NCI-H128 (cell line): ENCODE results near the gene DLGAP4.

Source experiments
- DNase-seq: peaks from one replicate; lab custom pipeline; 2025; ENCODE audit not compliant: unreplicated experiment; lab: John Stamatoyannopoulos, UW

Gene DLGAP4

DNA sequence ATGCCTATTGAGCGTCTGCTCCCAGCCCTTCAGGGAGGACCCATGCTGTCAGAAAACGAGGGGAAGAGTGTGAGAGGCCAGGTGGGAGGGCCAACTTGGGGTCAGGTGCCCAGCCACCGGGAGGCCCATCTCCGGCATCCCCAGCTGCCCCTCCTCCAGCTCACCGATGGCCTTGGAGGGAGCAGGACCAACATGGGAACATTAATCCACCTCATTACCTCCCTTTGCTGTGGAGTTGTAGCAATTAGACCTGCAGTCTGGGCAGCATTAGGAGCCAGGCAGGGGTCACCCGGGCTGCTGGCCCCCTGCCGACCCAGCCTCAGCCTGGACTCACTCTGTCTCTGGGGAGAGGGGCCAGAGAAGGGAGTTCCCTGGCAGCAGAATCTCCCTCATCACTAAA lies 25.1 kb downstream of the DLGAP4 start:
- no peak for DNase-seq

DNA sequence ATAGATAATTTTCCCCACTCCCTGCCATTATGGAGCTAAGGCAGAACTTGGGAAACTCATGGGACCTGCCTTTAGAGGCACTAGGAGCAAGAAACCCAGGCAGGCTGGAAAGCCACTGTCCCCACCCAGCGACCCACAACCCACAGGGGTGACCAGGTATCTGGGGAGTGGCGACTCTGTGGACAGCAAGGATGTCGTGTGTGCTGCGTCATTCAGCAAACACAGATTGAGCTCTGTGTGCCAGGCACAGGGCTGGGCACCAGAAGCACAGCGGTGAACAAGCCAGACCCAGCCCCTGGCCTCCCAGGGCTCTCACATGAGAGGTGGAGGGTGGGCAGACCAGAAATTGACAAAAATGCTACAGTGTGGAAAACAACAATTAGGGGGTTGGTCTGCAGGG lies 27.7 kb downstream of the DLGAP4 start:
- no peak for DNase-seq

DNA sequence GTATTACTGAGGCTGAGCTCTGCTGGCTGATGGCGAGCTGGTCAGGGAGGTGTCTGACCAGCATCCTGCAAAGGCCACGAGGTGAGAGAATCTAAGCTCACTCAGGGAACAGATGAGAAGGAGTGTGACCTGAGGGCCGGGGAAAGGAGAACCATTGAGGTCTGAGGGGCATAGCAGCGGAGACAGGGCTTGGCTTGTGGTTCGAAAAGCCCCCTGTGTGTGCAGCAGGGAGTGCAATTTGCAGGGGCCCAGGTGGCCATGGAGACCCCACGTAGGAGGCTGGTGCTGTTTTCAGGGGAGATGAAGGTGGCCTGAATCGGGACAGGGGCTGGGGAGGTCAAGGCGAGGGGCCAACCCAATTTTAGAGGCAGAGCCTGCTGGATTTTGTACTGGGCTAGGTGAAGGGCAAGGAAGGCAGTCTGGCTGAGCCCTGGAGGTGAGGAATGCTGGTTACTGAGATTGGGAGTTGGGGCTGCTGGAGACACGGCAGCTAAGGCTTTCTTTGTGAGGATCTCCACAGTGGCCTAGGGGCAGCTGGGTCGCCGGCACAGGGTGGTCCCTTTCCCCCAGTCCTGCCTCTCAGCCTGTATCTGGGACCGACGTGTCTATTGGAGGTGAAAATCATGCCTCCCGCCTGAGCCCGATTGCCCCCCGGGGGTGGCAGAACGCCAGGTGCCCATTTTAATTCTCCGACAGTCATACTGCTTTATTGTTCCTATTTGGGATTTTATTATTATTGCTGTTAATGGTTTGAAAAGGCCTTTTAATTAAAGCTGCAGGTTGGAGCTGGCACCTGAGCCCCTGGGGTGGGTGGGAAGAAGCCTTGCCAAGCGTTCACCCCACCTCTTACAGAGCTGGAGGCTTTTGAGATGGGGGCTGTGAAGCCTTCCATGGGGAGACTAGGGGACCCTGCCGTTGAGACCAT lies 28.4 kb downstream of the DLGAP4 start:
- no peak for DNase-seq

DNA sequence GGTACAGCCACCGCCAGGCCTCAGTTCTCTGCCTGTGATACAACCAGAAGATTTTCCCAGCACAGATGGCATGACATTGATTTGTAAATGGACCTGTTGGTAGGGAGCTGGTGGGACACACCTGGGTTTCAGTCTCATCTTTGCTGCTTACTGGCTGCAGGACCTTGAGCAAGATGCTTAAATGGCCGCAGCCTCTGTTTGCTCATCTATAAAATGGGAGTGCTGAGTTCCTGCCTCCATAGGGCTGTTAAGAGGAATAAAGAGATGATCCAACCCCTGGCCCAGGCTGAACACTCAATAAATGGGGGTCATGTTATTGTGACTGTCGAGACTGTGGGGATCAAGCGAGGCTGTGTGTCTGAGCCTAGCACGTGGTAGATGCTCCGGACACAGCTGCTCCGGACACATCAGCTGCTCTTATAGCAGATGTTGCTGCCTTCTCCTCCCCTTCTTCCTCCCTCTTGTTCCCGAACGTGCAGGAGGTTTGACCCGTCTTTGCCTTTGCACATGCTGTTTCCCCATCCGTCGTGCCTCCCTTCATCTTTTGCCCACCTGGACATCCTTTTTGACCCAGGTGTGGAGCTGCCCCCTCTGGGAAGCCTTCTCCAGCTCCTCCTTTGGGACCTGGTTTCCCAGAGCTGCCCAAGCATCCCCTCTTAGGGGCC lies 29.2 kb downstream of the DLGAP4 start:
- no peak for DNase-seq

DNA sequence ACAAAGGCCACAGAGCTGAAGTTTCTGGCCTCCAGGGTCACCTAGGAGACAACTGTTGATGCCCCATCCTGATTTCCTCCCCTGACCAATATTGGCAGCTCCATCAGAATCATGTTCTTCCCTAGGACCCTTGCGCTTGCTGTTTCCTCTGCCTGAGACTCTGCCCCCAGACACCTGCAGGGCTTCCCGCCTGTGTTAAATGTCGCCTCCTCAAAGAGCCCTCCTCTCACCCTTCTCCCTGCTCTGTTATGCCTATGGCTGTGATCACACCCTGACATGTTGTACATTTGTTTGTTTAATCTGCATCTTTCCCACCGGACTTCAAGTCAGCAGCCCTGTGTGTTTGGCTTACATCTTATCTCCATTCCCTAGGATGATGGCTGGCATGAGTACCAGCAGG lies 30.1 kb downstream of the DLGAP4 start:
- DNase-seq, result no peak

DNA sequence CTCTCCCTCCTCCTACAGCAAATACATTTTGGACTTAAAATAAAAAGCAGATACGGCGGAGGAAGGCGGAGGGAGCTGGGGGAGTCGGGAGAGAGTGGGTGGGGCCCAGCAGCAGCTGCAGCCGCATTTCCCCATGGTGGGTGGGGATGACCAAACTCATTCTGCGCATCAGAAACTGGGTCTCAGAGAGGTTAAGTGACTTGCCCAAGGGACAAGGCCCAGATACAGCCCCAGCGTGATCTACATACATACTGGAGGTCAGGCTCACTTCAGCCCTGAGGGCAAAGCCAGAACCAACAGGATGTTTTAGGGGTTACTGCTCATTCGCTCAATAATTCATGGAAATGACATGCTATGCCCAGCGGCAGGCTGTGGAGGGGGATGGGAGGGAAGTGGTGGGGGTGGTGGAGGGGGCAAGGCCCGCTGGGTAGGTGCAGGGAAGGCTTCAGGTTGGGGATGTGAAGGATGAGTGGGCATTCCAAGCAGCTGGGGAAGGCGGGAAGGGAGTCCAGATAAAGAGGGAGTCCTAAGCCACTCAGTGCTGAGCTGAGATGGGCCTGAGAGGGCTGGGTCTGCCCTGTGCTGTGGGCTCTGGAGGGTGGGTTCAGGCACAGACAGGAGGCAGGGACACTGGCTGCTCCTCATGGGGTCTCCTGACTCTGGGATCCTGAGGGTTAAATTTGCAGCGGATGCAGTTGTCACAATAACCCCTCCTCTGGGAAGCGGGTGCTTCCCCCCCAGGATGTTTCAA lies 31.0 kb downstream of the DLGAP4 start:
- no peak for DNase-seq

DNA sequence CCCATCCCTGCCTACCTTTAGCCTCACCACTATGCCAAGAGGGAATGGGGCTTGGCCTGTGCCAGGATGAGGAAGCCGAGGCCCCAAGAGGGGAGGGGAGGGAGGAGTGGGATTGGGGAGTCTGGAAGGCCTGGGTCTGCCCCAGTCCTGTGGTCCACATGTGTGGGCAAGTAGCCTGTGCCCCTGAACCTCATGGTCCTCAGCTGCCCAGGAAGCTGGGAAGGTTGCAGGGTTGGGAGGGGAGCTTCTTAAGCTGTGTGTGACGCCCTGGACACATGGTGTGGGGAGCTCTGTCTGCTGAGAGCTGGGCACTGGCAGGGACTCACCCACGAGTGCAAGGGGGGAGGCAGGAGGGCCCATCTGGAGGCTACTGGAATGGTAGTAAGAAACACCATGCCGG lies 31.7 kb downstream of the DLGAP4 start:
- no peak for DNase-seq

DNA sequence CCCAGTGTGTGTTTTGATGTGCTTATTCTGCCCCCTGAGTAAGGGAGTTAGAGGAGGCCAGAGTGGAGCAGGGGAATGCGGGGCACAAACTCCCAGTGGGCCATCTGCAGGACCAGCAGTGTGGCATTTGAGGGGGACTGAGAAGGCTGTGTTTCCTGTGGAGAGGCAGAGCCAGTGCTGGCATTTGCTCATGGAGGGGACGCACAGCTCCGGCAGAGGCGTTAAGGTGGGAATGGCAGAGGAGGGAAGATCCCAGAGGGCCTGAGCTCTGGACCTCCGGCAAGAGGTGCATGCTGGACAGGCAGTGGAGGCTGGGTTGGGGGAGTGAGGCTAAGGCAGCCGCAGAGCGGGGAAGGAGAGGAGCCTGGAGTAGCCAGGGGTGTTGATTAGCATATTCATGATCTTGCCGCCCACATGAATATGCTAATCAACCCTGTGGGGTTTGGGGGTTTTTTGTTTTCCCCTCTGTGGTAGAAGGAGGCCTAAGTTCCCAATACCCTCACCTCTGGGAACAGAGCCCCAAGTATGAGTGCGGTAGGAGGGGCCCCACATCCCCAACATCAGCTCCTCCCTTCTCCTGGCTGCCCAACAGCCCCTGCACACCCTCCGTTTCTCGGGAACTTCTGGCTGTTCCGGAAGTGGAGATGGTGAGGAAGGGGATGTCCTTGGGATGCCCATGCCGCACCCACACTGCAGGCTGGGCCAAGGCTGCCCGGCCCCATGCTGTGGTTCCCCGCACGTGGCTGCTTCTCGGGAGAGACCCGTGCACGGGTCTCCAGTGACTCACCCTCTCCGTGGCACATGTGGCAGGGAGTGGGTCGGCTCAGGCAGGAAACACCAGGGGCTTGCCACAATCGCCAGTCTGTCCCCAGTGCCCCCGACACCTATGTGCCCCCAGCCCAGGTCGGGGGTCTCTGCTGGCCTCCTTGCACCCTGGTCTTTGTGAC lies 33.8 kb downstream of the DLGAP4 start:
- DNase-seq, result no peak

DNA sequence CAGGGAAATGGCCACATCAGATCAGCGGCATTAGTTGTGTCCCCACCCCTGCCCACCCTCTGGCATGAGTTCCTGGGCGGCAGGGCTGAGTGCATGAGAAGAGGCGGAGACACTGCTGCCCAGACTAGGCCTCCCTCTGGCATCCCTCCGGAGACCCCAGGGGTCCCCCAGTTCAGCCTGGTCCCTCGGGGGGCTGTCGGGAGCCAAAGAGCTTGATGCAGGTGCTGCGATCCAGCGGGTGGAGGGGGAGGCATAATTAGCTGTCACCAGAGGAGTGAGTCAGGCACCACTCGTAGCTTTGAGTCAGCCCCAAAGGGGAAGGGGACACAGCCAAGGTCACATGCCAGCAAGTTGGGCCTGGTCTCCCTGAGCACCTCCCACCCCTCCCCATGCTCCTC lies 34.5 kb downstream of the DLGAP4 start:
- DNase-seq, result no peak

DNA sequence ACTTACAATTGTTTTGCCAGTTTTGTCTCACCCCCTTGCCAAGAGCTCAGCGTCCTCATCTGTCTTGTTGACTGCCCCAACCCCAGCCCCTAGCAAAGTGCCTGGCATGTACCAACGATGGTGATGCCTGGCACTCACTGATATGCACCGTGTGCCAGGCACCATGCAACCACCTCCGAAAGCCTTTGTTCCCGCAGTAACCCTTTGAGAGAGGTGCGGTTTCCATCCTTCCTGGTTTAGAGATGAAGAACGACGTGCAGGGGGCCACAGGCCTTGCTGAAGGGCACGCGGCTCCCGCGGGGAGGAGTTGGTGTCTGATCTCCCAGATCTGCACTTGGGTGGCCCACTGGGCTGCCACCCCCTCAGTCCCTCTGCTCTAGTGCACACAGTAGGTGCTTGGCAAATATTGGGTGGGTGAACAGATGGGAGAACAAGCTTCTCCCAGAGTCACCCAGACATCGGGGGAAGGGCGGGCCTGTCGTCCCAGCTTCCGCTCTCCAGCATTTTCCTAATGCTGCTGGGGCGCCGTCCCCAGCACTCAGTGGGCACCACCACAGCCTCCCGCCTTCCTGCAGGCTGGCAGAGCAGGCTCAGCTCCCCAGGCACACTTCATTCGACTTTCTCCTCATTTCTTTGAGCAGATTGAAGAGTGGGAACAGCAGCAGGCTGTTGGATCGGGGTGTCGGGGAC lies 35.3 kb downstream of the DLGAP4 start:
- no peak for DNase-seq

DNA sequence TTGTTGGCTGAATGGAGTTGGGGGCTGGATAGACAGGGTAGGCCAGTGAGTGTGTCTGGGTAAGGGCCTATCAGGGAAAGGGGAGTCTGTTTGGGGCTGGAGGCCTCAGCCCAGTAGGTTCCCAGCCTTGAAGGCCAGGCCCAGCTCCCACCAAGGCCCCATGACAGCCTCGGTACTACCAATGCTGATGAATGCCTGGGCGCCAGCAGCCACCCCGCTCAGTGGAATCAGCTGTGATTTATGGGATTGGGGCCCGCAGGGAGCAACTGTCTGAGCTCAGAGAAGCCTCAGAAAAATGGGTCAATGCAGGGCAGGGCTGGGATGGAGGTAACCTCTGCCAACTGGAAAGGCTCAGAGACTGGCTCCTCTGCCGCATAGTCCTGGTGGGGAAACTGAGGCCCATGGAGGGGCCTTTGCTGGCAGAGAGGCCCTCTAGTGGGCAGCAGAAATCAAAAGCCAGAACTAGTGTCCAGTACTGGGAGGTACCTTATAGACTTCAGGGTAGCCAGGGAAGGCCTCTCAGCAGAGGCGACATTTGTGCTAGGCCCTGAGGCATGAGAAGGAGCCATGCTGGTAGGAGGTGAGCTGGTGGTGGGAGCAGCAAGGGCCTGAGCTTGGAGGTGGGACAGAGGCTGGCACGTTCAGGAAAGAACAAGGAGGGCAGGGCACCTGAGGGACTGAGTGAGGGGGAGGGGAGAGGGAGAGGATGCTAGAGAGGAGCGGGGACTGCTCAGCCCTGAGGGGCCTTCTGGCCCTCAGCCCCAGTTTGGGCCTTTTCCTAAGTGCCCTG lies 36.4 kb downstream of the DLGAP4 start:
- DNase-seq, result no peak

DNA sequence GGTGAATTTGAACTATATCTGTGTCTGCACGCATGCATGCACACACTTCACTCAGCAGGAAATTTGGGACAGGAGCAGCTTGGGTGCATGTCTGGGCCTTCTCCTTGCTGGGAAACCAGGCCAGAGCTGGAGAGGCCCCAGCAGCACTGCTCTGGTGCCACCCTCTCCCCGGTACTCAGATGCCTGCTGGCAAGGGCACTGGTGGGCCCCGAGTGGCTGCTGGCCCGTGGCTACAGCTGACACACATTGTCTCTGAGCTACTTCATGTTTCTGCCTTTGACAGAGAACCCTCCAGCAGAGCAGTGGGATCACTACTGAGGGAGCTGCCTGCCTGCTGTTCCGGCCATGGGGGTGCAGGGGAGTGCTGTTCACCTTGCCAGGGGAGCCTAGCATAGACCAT lies 37.5 kb downstream of the DLGAP4 start:
- DNase-seq, result no peak

DNA sequence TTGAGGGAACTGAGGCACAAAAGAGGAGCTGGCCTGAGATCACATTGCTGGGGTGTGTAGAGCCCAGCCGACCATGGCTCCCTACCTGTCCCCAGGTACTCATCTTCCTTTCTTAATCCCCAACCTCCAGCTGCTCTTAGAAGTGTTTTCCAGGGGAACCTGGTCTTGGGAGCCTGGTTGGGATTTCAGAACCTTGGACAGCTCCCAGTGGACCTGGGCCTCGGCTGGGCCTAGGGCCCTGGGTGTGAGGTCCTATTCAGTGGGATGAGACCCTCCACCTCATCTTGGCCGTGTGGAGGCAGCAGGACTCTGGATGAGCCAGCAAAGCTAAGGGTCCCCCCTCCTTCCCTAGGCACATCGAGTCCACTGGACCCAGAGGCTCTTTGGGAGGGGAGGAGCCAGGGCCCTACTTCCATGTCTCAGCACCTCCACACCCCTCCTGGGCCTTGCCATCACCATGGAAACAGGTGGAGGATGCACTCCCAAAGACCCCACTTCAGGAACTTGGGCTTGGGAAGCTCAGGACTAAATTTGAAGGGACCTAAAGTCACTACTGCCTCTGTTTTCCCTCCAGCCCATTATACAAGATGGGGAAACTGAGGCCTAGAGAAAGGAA lies 38.5 kb downstream of the DLGAP4 start:
- DNase-seq, result no peak

DNA sequence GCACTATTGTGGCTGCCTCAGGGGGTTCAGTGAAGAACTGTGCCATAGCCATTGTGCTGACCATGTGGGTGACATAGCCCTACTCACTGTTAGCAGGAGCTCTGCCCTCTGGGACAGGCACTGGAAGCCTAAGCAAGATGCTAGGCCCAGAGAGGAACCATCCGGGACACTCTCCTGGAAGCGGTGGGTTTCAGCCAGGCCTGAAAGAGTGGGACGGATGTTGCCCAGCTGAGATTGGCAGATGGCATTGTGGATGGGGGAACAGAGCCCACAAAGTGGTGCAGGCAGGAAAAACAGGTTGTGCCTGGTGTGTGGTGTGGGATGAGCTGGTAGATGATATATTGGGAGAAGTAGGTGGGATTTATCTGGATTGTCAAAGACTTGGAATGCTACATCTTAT lies 40.1 kb downstream of the DLGAP4 start:
- no peak for DNase-seq

DNA sequence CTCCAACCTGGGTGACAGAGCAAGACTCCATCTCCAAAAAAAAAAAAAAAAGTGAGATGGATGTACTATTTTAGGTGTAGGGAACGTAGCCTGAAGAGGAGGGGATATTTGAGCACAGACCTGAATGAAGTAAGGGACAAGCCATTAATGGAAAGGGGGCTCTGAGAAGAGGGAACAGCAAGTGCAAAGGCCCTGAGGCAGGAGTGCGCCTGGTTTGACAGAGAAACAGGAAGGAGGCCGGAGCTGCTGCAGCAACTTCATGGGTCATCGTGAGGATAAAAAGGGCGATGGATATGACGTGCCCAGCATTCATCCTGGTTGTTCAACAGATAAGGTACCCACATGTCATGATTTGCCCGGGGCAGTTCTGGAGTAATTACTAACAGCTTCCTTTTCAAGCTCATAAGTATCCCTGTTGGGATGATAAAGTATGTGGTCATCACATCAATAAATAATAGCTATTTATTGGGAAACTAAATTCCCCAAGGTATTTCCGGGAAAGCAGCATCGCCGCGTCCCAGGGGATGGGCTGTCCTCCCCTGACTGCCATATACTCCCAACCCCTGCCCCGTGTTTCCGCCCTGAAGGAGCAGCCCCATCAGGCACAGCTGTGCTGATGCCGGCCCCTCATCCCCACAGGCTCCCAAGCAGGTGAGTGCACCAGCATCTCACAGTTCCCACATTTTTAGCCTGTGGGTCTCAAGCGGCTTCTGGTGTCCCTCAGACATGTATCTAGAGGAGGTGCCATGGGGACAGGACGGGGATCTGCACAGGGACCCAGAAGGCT lies 43.4 kb downstream of the DLGAP4 start:
- DNase-seq, result no peak

DNA sequence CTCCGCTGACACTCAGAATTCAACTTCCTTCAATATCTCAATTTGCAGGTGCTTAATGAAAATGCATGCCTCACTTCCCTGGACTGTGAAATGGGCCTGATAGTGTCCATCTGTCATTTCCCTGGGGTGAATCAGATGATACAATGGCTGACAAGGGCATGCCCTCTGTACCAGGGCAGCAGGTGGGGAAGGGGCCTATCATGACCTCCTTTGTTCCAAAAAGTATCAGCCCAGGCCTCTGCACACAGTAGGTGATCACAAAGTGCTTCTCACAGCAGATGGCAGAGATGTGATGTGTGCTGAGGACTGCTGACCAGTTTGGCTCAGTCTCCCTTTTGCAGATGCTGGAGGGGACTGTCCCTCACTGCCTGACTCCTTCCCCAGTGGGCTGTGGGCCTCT lies 44.3 kb downstream of the DLGAP4 start:
- no peak for DNase-seq

DNA sequence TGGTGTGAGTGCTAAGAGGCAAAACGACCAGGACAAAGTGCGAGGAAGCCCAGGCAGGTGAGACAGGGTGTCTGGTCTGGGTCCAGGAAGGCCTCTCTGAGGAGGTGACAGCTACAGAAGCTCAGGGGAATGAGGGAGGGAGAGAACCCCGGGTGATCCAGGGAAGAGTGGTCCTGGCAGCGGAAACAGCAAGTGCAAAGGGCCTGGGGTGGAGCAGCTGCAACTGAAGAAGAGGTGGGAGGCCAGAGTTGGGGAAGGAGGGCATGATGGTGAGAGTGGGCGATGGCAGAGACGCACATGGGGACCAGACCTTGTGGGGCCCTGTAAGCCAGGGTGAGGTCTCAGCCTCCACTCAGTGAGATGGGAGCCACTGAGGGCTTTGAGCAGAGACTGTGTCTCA lies 45.8 kb downstream of the DLGAP4 start:
- DNase-seq, result no peak
